Astrocyte of the spinal cord (primary cell): ENCODE results near the gene NHS.

Experiments
- DNase-seq: peaks from one replicate; pipeline ENCODE4 v3.0.0; 2011; ENCODE audit warnings: low read depth, low spot score
- H3K4me3 ChIP-seq: 2 replicates; pipeline ENCODE4 v1.5.1; 2011; ENCODE audit warnings: low read depth, mild to moderate bottlenecking, low read length, moderate library complexity
- in situ Hi-C: cut with HindIII; loops from 2 replicates; pipeline ENCODE4 v1.10.0; 2017; ENCODE audit warnings: low sequenced_read_pairs
- TF ChIP-seq, protein P1 (sequence below): IDR thresholded peaks from 2 replicates; pipeline ENCODE4 v1.5.1; 2012; ENCODE audit warnings: low read depth, mild to moderate bottlenecking, low read length, inconsistent platforms

NHS gene

DNA sequence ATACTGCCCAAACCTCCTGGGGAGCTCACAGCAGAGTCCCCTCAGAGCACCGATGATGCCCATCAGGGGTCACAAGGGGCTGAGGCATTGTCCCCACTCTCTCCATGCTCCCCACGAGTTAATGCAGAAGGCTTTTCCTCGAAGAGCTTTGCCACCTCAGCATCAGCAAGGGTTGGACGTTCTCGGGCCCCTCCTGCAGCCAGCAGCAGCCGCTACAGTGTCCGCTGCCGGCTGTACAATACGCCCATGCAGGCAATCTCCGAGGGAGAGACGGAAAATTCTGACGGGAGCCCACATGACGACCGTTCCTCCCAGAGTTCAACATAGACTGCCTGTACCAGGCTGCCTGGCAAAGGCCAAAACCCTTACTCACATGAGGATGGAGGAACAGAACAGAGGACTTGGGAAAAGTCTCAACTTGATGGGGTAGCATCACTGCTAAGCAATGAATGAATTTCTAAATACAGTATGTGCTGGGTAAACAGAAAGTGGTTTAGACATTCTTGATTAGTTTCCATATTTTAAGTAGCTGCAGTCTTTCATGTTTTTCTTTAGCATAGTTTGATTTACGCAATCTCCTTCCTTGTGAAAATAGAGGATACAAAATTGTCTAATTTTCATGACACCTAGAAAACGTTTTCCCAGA is 357.3 kb downstream of the NHS start:
- in situ Hi-C loops = no loop called here
- no peak overlapping the region for H3K4me3 ChIP-seq
- TF ChIP-seq, protein P1, sequence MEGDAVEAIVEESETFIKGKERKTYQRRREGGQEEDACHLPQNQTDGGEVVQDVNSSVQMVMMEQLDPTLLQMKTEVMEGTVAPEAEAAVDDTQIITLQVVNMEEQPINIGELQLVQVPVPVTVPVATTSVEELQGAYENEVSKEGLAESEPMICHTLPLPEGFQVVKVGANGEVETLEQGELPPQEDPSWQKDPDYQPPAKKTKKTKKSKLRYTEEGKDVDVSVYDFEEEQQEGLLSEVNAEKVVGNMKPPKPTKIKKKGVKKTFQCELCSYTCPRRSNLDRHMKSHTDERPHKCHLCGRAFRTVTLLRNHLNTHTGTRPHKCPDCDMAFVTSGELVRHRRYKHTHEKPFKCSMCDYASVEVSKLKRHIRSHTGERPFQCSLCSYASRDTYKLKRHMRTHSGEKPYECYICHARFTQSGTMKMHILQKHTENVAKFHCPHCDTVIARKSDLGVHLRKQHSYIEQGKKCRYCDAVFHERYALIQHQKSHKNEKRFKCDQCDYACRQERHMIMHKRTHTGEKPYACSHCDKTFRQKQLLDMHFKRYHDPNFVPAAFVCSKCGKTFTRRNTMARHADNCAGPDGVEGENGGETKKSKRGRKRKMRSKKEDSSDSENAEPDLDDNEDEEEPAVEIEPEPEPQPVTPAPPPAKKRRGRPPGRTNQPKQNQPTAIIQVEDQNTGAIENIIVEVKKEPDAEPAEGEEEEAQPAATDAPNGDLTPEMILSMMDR = no peak
- DNase-seq = no peak

DNA sequence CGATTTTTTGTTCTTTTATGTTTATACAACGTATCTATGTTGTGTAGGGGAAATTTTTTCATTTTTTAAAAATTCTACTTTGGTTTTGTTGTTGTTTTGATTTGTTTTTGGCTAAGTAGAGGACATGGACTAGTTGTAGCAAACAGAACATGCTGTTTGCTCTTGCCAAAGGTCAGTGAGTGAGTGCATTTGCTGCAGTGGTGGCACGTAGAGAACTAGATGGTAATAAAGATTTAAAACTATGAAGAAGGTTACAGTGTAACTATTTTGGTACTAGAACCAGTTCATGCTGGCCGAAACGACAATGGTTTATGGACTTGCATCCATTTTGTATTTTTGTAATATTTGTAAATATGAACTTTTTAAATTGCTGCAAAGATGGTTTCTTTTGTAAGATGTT is 360.4 kb downstream of the NHS start:
- in situ Hi-C loops = no loop called here
- no peak for DNase-seq
- TF ChIP-seq, protein P1 = no peak
- no peak overlapping the region for H3K4me3 ChIP-seq

DNA sequence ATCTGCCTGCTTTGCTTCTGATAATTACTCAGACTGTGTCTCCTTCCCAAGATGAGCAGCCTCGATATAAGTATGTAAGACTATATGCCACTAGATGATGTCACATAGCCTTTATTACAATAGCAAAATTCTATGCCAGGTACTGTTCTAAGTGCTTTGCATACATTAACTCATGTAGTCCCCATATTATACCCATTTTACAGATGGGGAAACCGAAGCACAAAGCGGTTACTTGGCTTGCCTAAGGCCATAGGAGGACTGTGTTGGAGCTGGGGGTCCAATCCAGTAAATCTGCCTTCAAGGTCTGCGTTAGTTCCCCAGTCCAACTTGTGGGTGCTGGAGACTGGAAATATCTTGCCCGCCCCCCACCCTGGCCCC is 361.5 kb downstream of the NHS start:
- in situ Hi-C loops = no loop called here
- TF ChIP-seq, protein P1 = no peak
- peak overlapping the region; percentile 43 for H3K4me3 ChIP-seq
- no peak for DNase-seq

DNA sequence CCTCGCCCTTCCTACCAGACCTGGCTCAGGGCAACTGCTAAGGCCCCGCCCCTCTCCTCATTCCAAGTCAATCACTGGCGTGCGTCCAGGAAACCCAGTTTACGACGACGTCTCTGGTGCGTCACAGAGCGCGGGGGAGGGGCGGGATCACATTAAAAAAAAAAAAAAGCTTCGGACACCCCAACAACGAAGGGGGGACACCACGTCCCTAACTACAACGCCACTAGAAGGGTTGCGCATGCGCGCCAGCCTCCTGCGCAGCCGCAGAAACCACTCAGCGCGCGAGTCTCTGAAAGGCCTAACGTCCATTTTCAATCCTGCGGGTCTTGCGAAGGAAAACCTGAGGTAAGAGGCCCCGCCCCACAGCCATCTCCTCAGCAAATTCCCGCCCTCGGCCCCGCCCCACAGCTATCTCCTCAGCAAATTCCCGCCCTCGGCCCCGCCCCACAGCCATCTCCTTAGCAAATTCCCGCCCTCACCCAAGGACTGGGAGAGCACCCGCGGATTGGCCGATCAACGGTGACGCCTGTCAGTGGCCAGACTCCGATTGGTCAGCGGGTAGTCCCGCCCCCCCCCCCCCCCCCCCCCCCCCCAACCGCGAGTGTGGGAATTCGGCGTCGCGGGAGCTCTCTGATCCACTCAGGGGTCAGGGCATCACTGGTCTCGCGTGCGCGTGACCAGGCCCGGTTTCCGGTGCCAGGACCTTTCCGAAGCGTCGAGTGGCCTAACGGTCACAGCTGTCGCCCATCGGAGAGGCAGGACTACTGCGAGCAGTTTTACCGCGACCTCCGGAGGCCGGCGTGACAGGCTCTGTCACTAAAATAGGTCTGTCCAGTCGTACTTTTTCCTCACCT is 362.1 kb downstream of the NHS start, which contains the start of gene SCML1:
Gene SCML1 (plus strand): TSS at position 638 of the 854 bp plus-strand sequence. CDS start 6,694 bp downstream, outside the sequence.
- TF ChIP-seq, protein P1 = no peak
- H3K4me3 ChIP-seq = peak within 1 kb of the TSS; percentile 56
- DNase-seq = peak; percentile 97
- in situ Hi-C loops = no loop called here

DNA sequence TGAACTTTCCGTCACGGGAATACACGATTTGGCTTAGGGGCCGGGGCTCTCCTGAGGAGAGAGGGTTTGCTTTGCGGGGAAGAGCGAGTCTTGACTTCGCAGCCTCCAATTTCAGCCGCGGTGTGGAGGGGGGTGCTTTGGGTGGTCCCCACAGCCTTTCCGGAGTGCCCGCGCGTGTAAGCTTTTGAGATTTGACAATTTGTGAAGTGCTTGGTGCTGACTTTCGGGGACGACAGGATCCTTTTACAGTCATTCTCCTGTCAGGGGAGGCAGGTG is 362.6 kb downstream of the NHS start:
- H3K4me3 ChIP-seq = peak overlapping the region; percentile 56
- no peak for DNase-seq
- TF ChIP-seq, protein P1 = no peak
- in situ Hi-C loops = no loop called here

DNA sequence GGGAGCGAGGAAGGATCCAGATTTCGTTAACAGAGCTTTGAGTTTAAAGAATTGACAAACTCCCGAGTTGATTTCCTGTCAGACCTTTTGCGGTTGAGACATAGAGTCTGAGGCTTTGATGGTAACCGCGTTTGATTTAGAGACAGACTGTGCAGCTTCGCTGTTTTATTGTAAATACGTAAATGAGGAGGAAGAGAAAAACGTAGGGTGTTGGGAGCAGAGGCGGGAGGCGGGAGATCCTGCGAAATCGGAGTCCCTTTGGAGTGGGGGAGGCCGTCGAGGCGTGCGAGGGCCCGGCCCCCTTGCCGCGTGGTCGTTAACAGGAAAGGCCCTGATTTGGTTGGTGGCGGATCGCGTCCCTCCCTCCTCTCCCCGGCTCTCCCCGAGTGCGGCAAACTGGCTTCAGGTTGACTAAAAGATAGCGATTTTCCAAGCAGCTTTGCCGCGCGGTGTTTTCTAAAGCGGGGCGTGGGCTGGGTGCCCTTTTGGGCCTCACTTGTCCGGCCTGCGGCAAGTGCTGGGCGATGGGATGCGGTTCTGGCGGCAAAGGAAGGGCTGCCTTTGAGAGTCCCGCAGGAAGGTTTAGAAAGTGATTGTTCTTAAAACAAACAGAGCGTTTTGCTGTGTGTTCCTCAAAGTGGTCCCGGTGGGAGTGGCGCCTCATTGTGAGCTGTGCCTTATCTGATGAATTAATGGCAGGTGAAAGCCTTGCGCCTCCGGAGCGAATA is 363.1 kb downstream of the NHS start:
- peak overlapping the region; percentile 56 for H3K4me3 ChIP-seq
- DNase-seq = peak; percentile 32
- in situ Hi-C loops = no loop called here
- TF ChIP-seq, protein P1 = no peak
